Vagina (tissue), 2 donors: ENCODE measurements around the gene ALX3. TPM values are rescaled to one million over a fixed set of nuclear protein-coding genes. Genes with fewer than 3 reads are reported as not detected.
A peak's percentile ranks its signal among the peaks of the same experiment; 100 is the strongest.
"Not testable (repeated sequence)": the region's sequence is repeated elsewhere in the genome, so short reads cannot be mapped to it uniquely, and the experiment has no call there.

ENCODE experiments used
- DNase-seq, 2 donors: peaks; one replicate each; pipeline ENCODE4 v3.0.0-alpha.2; 2017; ENCODE audit errors: extremely low spot score in 2 of 2
- H3K27ac ChIP-seq: fragments of 200-600 bp; sonication (generic); one replicate; pipeline ENCODE4 v1.5.1; 2019
- H3K27me3 ChIP-seq: fragments of 200-600 bp; sonication (generic); one replicate; pipeline ENCODE4 v1.5.1; 2019
- H3K36me3 ChIP-seq, 2 donors: fragments of 200-600 bp; sonication (generic); one replicate each; pipeline ENCODE4 v1.5.1; 2017 to 2019
- H3K4me1 ChIP-seq: fragments of 200-600 bp; sonication (generic); one replicate; pipeline ENCODE4 v1.5.1; 2019
- H3K4me3 ChIP-seq, 2 donors: fragments of 200-600 bp; sonication (generic); 1 replicate in 1 of 2; 2 replicates in 1 of 2; pipeline ENCODE4 v1.5.1; 2016 to 2019
- H3K9me3 ChIP-seq: fragments of 200-600 bp; sonication (generic); one replicate; pipeline ENCODE4 v1.5.1; 2019
- CTCF ChIP-seq, 3 experiments: fragments of 450-650 bp in 2 of 3; fragments of 200-600 bp in 1 of 3; sonication (generic) in 1 of 3; IDR thresholded peaks; one replicate each; pipeline ENCODE4 v1.5.1; 2017 to 2019; ENCODE audit warnings: antibody characterized with exemption in 3 of 3, mild to moderate bottlenecking in 2 of 3, moderate library complexity in 2 of 3
- POLR2A ChIP-seq, 2 donors: fragments of 450-650 bp; IDR thresholded peaks; one replicate each; pipeline ENCODE4 v1.6.1; 2017; ENCODE audit warnings: antibody characterized with exemption in 2 of 2, mild to moderate bottlenecking in 2 of 2, moderate library complexity in 2 of 2
- POLR2AphosphoS5 ChIP-seq, 2 donors: sonication (generic); formaldehyde crosslinking; IDR thresholded peaks; one replicate each; pipeline ENCODE4 v1.9.0; 2017; ENCODE audit warnings: antibody characterized with exemption in 2 of 2, mild to moderate bottlenecking in 2 of 2, low read depth in 1 of 2; ENCODE audit not compliant: insufficient read depth in 1 of 2
- intact Hi-C: fragments of 100-400 bp; cut with DNase I; formaldehyde crosslinking; loops from one replicate; pipeline ENCODE4 v1.15.1; 2023
- total RNA-seq: library from RNA; depleted of rRNA; stranded (reverse); fragments of >200 nt; gene quantifications from one replicate; pipeline ENCODE4 v1.2.3, GENCODE V29; 2016

The ALX3 gene
- total RNA-seq, 1 donor from 2014 or later, result not detected

DNA sequence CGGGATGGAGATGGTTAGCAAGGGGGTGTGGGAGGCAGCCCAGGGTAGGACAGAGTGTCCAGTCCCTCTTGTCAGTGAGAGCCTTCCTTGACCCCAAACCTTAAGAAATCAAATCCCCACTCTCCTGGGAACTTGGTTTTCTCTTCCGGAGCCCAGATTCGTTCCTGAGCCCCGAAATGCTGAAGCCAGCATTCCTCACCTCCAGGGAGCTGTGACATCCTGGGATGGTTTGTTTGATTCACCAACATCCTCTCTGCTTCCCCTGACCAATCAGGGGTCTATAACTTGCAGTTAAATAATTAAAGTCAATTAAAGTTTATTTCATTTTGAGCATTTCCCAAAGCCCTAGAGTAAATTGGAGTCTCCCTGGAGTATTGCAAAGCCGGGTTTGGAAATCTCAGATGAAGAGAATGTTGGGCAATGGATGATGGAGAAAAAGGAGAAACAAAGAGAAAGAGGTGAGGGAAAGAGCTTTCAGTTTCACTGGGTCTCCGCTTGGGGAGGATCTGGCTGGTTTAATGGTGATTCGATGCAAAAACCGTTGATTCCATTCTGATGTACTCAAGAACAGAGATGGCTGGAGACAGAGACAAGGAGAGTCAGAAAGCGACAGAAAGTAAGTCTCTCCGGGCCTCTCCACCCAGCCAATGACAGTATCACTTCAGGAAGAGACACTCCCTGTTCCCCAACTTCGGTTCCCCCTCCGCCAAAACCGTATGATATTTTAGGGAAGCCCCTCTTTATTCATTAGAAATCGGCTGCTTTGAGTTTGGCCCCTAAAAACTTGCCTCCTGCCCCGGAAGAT, 12.8 kb upstream of the ALX3 start:
- H3K27ac ChIP-seq, result peak overlapping the region; percentile 77
- H3K9me3 ChIP-seq, result no peaks in the 10 kb centered on the region
- no peaks in the 10 kb centered on the region for H3K36me3 ChIP-seq
- DNase-seq, result no peak
- no peak for TF ChIP-seq CTCF (IDR thresholded peaks at IDR 0.05)
- no peak for TF ChIP-seq POLR2AphosphoS5 (IDR thresholded peaks at IDR 0.05; ENCODE audit: insufficient read depth in 1 of 2, low read depth in 1 of 2)
- no peak for TF ChIP-seq POLR2A (IDR thresholded peaks at IDR 0.05)
- intact Hi-C loops, result no loop called here
- peak overlapping the region; percentile 53 to 74 for H3K4me3 ChIP-seq
- peaks cover 13% of the 10 kb centered on the region for H3K4me1 ChIP-seq
- H3K27me3 ChIP-seq, result no peaks in the 10 kb centered on the region

DNA sequence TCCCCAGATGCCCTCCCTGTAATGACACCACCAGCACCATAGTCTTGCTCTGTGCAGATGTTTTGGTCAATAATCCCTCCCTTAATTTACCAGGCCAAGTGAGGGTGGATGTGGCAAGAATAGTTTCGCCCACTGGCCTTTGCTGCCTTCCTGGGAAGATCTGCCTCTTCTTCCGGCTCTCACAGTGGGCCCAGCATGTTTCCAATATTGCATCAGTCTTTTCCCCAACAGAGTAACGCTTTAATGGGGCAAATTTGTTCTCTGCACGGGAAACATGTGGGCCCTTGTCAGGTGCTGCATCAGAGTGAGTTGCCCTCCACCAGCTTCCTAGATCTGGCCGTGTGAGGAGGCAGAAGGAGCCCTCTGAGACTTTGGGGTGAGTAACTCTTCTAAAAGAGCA, 12.0 kb upstream of the ALX3 start:
- no peaks in the 10 kb centered on the region for H3K27me3 ChIP-seq
- TF ChIP-seq CTCF (IDR thresholded peaks at IDR 0.05) (no peak), POLR2AphosphoS5 (IDR thresholded peaks at IDR 0.05; ENCODE audit: insufficient read depth in 1 of 2, low read depth in 1 of 2) (no peak), POLR2A (IDR thresholded peaks at IDR 0.05) (no peak)
- H3K36me3 ChIP-seq, result no peaks in the 10 kb centered on the region
- DNase-seq, result no peak
- no peak overlapping the region for H3K27ac ChIP-seq
- H3K9me3 ChIP-seq, result no peaks in the 10 kb centered on the region
- H3K4me3 ChIP-seq, result no peak overlapping the region
- intact Hi-C loops, result no loop called here
- peaks cover 13% of the 10 kb centered on the region for H3K4me1 ChIP-seq

GRCh38 chr1:110081061-110081460, 10.6 kb upstream of the ALX3 start:
- intact Hi-C loops, result no loop called here
- peaks cover 13% of the 10 kb centered on the region for H3K4me1 ChIP-seq
- no peak for TF ChIP-seq CTCF (IDR thresholded peaks at IDR 0.05)
- no peak for TF ChIP-seq POLR2AphosphoS5 (IDR thresholded peaks at IDR 0.05; ENCODE audit: insufficient read depth in 1 of 2, low read depth in 1 of 2)
- no peak for TF ChIP-seq POLR2A (IDR thresholded peaks at IDR 0.05)
- no peaks in the 10 kb centered on the region for H3K9me3 ChIP-seq
- H3K36me3 ChIP-seq, result no peaks in the 10 kb centered on the region
- H3K27ac ChIP-seq, result no peak overlapping the region
- no peaks in the 10 kb centered on the region for H3K27me3 ChIP-seq
- DNase-seq, result no peak
- H3K4me3 ChIP-seq, result no peak overlapping the region

DNA sequence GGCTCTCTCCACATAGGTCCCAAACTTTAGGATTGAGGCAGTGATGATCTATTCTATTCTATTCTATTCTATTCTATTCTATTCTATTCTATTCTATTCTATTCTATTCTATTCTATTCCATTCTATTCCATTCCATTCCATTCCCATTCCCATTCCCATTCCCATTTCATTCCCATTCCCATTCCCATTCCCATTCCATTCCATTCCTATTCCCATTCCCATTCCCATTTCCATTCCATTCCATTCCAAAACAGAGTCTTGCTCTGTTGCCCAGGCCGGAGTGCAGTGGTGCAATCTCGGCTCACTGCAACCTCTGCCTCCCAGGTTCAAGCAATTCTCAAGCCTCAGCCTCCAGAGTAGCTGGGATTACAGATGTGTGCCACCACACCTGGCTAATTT, 9.5 kb upstream of the ALX3 start:
- DNase-seq, intact Hi-C loops, H3K9me3 ChIP-seq, H3K4me3 ChIP-seq, H3K36me3 ChIP-seq, H3K27ac ChIP-seq, H3K27me3 ChIP-seq: not testable (repeated sequence)
- peaks cover 13% of the 10 kb centered on the region for H3K4me1 ChIP-seq

DNA sequence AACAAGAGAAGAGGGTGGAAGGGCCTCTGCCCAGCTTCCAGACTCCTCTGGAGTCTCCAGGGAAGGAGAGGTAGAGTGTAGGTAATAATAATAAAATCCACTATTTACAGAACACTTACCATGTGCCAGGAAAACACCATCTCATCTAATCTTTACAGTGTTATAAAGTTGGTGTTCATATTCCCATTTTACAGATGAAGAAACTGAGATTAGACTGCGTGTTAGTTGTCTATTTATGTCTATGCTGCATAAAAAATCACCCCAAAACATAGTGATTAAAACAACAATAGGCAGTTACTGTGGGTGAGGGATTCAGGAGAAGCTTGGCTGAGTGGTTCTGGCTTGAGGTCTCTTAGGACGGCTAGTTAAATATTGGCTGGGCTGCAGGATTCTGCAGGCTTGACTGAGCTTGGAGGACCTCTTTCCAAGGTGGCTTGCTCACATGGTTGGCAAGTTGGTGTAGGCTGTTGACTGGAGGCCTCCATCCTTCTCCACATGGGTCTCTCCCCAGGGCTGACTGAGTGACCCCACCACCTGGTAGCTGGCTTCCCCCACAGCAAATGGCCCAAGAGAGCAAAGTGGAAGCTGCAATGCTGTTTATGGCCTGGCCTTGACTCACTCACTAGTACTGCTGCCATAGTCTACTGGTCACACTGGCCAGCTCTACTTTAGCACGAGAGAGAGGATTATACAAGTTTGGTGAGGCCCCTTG, 6.5 kb upstream of the ALX3 start:
- DNase-seq, result no peak
- Histone ChIP-seq H3K27me3 (no peaks in the 10 kb centered on the region), H3K4me3 (no peak overlapping the region), H3K27ac (no peak overlapping the region), H3K4me1 (no peaks in the 10 kb centered on the region), H3K9me3 (no peaks in the 10 kb centered on the region), H3K36me3 (no peaks in the 10 kb centered on the region)
- intact Hi-C loops, result no loop called here
- no peak for TF ChIP-seq CTCF (IDR thresholded peaks at IDR 0.05)
- TF ChIP-seq POLR2A (IDR thresholded peaks at IDR 0.05), result no peak
- TF ChIP-seq POLR2AphosphoS5 (IDR thresholded peaks at IDR 0.05; ENCODE audit: insufficient read depth in 1 of 2, low read depth in 1 of 2), result no peak
